Stomach (tissue), 9 donors: ENCODE measurements around the gene LNPEP. TPM values are rescaled to one million over a fixed set of nuclear protein-coding genes. Genes with fewer than 3 reads are reported as not detected.

Source experiments
- DNase-seq, 2 donors: peaks; one replicate each; pipeline versions ENCODE4 v3.0.0 to v3.0.0-alpha.2; 2013 to 2019
- H3K27ac ChIP-seq, 5 donors: fragments of 200-600 bp in 4 of 5; sonication (generic) in 4 of 5; one replicate each; pipeline ENCODE4 v1.5.1; 2013 to 2019; ENCODE audit warnings: mild to moderate bottlenecking in 1 of 5, moderate library complexity in 1 of 5
- H3K27me3 ChIP-seq, 3 donors: fragments of 200-600 bp; sonication (generic); one replicate each; pipeline ENCODE4 v1.5.1; 2017 to 2019; ENCODE audit warnings: mixed run types in 1 of 3
- H3K36me3 ChIP-seq, 4 donors: fragments of 200-600 bp; sonication (generic); 1 replicate in 3 of 4; 2 replicates in 1 of 4; pipeline ENCODE4 v1.5.1; 2016 to 2019
- H3K4me1 ChIP-seq, 4 donors: fragments of 200-600 bp; sonication (generic); one replicate each; pipeline ENCODE4 v1.5.1; 2016 to 2019
- H3K4me3 ChIP-seq, 4 donors: fragments of 200-600 bp; sonication (generic) in 3 of 4; one replicate each; pipeline ENCODE4 v1.5.1; 2016 to 2019; ENCODE audit warnings: mild to moderate bottlenecking in 1 of 4
- H3K9me3 ChIP-seq, 4 donors: fragments of 200-600 bp; sonication (generic); one replicate each; pipeline ENCODE4 v1.5.1; 2016 to 2019
- EP300 ChIP-seq: sonication (generic); formaldehyde crosslinking; IDR thresholded peaks from one replicate; pipeline ENCODE4 v1.6.1; 2017; ENCODE audit warnings: antibody characterized with exemption
- POLR2A ChIP-seq, 4 donors: fragments of 450-650 bp; IDR thresholded peaks; one replicate each; pipeline ENCODE4 v1.6.1; 2016; ENCODE audit warnings: antibody characterized with exemption in 4 of 4, control low read depth in 2 of 4, mild to moderate bottlenecking in 1 of 4, moderate library complexity in 1 of 4
- POLR2AphosphoS5 ChIP-seq, 3 donors: sonication (generic); formaldehyde crosslinking; IDR thresholded peaks; one replicate each; pipeline ENCODE4 v1.6.1; 2016; ENCODE audit warnings: antibody characterized with exemption in 3 of 3
- WGBS, 5 donors: extraction: QIAGEN DNeasy Blood & Tissue Kit in 3 of 5; methylation state at CpG; one replicate each; pipeline versions ENCODE4 v1.1.5 to v1.1.7; 2013 to 2018; 5-methylcytosine and 5-hydroxymethylcytosine counted together
- intact Hi-C: fragments of 100-400 bp; cut with DNase I; formaldehyde crosslinking; loops from one replicate; pipeline ENCODE4 v1.15.1; 2023; ENCODE audit warnings: low total_unique reads
- polyA plus RNA-seq, 3 donors: library from polyadenylated mRNA; stranded (reverse); fragments of 200-250 nt; gene quantifications; one replicate each; pipeline ENCODE4 v1.2.3, GENCODE V29; 2013
- total RNA-seq, 5 donors: library from RNA; depleted of rRNA; stranded (reverse); fragments of >200 nt; gene quantifications; one replicate each; pipeline versions ENCODE4 v1.1.0 to v1.2.3, GENCODE V29; 2014 to 2016
- TF ChIP-seq, protein P1 (sequence below), 7 experiments: fragments of 450-650 bp in 4 of 7; fragments of 200-600 bp in 3 of 7; sonication (generic) in 3 of 7; IDR thresholded peaks; one replicate each; pipeline ENCODE4 v1.5.1; 2016 to 2019; ENCODE audit warnings: antibody characterized with exemption in 7 of 7, control low read depth in 2 of 7, mild to moderate bottlenecking in 1 of 7
- donor health status: healthy with polysubstance abuse.
- donor health status: Bipolar disorder and iron deficiency.
- donor health status: healthy.

LNPEP gene
- total and polyA plus RNA-seq, 8 donors = 2.0 to 160 (median 28.9) TPM

DNA sequence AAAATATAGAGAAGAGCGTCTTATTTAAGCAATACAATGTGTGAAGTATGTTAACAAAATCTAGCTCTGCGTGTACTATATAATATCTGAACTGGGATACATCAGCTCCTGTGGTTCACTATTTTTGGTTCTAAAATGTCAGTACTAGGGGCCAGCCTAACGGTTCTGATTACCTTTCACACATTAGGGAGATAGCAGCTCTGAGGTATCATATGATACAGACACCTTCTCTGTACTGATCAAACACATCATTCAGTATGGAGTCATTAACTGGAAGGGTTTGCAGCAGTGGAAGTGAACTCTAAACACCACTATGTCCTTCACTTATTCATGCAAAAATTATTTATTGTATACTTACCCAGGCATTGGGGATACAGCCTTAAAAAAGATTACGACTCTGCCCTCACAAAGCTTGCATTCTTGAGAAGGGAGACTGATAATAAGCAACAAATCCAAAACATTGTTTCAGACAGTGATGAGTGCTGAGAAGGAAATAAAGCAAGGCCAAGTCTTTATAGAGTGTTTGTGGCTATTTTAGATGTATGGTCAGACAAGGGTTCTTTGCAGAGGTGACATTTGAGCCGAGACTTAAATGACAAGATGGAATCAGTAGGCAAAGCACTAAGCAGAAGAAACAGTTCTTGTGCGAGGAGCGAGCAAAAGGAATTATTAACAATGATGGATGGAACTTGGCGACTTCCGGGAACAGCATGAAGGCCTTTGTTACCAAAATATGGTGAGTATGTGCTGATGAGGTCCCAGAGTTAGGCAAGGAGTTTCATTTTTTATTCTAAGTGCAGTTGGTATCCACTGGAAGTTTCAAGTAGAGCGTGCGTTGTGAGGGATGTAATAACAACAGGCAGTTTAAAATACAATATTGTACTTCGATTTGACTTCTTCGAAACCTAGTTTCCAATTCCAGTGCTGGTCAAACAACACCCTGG lies 1.8 kb upstream of the LNPEP start:
- H3K36me3 ChIP-seq = no peaks in the 10 kb centered on the region
- WGBS, 5 donors = 9 to 11% (median 11%) methylated on average over 13 of the region's 13 CpGs
- peak in 1 of 2 donors; percentile 77 for DNase-seq
- H3K9me3 ChIP-seq = no peaks in the 10 kb centered on the region
- peaks cover 18 to 51% (median 38%) of the 10 kb centered on the region in 4 donors for H3K4me1 ChIP-seq
- intact Hi-C loops = no loop called here
- TF ChIP-seq POLR2AphosphoS5 (IDR thresholded peaks at IDR 0.05) (no peak), POLR2A (IDR thresholded peaks at IDR 0.05) (peak in 1 of 4 donors; percentile 18)
- no peaks in the 10 kb centered on the region for H3K27me3 ChIP-seq
- peak overlapping the region; percentile 90 to 95 (median 92) for H3K4me3 ChIP-seq
- peak overlapping the region; percentile 95 to 99 (median 97) for H3K27ac ChIP-seq

DNA sequence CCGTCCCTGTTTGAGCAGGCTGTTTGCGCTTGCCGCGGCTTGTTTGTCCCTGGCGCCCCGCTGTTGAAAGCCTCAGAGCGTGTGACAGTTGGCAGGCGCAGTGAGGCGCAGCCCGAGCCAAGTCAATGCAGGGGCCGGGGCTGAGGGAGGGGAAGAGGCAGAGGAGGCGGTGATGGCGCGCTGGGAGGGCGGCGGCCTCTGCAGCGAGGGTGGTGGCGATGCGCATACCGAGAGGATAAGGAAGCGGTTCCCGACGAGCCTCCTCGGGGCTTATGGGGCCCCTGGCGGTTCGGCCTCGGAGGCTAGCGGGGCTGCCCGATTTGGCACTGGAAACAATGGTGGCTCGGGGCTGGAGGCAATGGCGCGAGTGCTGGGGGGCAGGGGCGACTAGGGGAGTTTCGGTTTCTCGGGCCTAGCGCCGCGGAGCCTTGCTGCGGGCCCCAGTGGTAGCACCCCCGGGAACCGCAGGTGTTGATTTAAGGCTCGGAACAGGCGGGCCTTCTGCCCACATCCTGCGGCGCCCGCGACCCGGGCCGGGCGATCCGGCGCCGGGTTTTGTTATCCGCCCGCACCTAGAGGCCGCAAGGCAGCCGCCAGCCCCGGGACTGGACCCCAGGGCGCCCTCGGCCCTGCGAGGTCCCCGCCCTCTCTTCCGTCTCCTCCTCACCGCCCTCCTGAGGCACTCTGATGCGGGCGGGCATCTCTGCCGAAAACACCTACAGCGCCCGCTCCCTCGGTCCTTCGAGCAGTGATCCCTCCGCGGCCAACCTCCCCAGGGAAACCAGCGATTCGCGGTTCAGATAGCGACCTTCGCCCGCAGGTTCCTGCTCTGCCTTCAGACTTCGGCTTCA lies 947 bp upstream of the LNPEP start:
- Histone ChIP-seq H3K36me3 (no peaks in the 10 kb centered on the region), H3K27ac (peak overlapping the region; percentile 95 to 99 (median 97)), H3K4me3 (peak overlapping the region; percentile 90 to 95 (median 92)), H3K4me1 (peaks cover 18 to 60% (median 43%) of the 10 kb centered on the region in 4 donors), H3K9me3 (no peaks in the 10 kb centered on the region), H3K27me3 (no peaks in the 10 kb centered on the region)
- TF ChIP-seq EP300 (no peak), POLR2AphosphoS5 (IDR thresholded peaks at IDR 0.05) (peak; percentile 25 to 85 (median 75)), POLR2A (IDR thresholded peaks at IDR 0.05) (peak in 1 of 4 donors; percentile 74)
- TF ChIP-seq, protein P1, sequence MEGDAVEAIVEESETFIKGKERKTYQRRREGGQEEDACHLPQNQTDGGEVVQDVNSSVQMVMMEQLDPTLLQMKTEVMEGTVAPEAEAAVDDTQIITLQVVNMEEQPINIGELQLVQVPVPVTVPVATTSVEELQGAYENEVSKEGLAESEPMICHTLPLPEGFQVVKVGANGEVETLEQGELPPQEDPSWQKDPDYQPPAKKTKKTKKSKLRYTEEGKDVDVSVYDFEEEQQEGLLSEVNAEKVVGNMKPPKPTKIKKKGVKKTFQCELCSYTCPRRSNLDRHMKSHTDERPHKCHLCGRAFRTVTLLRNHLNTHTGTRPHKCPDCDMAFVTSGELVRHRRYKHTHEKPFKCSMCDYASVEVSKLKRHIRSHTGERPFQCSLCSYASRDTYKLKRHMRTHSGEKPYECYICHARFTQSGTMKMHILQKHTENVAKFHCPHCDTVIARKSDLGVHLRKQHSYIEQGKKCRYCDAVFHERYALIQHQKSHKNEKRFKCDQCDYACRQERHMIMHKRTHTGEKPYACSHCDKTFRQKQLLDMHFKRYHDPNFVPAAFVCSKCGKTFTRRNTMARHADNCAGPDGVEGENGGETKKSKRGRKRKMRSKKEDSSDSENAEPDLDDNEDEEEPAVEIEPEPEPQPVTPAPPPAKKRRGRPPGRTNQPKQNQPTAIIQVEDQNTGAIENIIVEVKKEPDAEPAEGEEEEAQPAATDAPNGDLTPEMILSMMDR (IDR thresholded peaks at IDR 0.05) = peak in 1 of 7 experiments; percentile 16
- 0% methylated on average over 39 to 80 of the region's 80 CpGs for WGBS, 5 donors
- peak; percentile 95 to 98 for DNase-seq
- intact Hi-C loops = no loop called here

DNA sequence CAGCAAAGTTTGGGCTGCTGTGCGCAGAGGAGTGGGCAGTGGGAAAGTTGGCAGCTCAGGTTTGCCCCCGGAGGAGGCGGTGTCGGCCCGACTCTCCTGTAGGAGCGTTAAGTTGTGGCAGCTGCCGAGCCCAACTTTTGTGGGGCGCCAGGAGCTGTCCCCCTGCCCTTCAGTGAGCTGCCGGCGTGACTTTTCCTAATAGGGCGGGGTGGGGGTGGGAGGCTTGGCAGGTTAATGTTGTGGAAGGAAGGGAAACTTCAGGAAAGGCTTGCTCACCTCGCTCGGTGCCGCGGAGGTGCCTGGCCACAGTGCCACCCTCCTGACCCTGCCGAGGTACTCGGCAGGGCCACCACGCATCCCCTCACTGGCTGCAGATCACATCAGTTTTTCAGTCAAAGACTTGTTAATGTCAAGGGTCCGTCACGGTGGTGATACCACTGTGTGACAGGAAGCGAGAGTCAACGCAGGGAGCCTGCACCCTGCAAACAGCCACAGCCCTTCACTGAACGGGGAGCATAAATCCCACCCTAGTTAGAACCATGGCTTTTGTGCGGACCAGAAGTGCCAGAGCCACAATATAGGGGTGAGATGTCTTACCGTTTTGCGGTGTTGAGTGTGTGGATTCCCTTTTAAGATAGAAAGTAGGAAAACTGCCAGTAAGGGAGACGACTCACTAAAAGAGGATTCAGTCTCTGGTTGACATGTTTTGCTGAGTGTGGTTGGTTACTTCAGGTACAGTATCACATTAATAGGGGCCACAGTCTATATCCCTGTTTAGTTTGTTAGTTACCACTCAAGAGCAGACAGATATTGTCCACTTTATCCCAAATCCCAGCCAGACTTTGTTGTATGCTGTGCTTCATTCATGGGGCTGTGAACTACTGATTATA lies 796 bp downstream of the LNPEP start:
- Histone ChIP-seq H3K36me3 (no peaks in the 10 kb centered on the region), H3K9me3 (no peaks in the 10 kb centered on the region), H3K27ac (peak overlapping the region; percentile 95 to 99 (median 97)), H3K4me3 (peak overlapping the region; percentile 90 to 95 (median 92)), H3K4me1 (peaks cover 18 to 67% (median 47%) of the 10 kb centered on the region in 4 donors), H3K27me3 (no peaks in the 10 kb centered on the region)
- TF ChIP-seq, protein P1 (IDR thresholded peaks at IDR 0.05) = no peak
- TF ChIP-seq POLR2AphosphoS5 (IDR thresholded peaks at IDR 0.05) (no peak), EP300 (no peak), POLR2A (IDR thresholded peaks at IDR 0.05) (no peak)
- WGBS, 5 donors = 0 to 1% (median 0%) methylated on average over 16 to 27 of the region's 27 CpGs
- intact Hi-C loops = no loop called here
- peak; percentile 46 to 75 for DNase-seq

DNA sequence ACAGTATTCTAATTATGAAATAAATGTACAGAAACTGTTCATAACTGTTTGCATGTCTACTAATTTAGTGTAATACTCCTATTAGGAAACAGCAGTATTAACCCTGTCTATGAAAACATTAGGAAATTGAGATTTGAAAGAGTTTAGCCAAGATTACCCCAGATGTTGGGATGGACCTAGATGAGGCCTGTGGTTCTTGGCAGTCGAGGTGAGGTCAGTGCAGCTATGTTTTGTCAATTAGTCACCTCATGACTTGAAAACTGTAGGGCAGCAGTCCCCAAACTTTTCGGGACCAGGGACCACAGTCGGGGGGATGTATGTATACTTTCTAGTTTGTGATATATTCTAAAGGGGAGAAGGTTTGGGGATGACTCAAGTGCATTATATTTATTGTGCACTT lies 4.7 kb downstream of the LNPEP start:
- Histone ChIP-seq H3K36me3 (no peaks in the 10 kb centered on the region), H3K4me1 (peaks cover 6 to 58% (median 37%) of the 10 kb centered on the region in 4 donors), H3K27ac (no peak overlapping the region), H3K9me3 (no peaks in the 10 kb centered on the region), H3K27me3 (no peaks in the 10 kb centered on the region), H3K4me3 (no peak overlapping the region)
- TF ChIP-seq, protein P1 (IDR thresholded peaks at IDR 0.05) = no peak
- TF ChIP-seq EP300 = no peak
- TF ChIP-seq POLR2A (IDR thresholded peaks at IDR 0.05) = no peak
- TF ChIP-seq POLR2AphosphoS5 (IDR thresholded peaks at IDR 0.05) = no peak
- intact Hi-C loops = no loop called here
- 74 to 86% (median 79%) methylated on average over 3 of the region's 3 CpGs for WGBS, 5 donors
- no peak for DNase-seq
